ENCODE results near the gene RBL2. TPM values are rescaled to one million over a fixed set of nuclear protein-coding genes. Genes with fewer than 3 reads are reported as not detected.
A peak's percentile ranks its signal among the peaks of the same experiment; 100 is the strongest.

Gene RBL2
- total RNA-seq, 1 donor from 2014 or later, result 44.1 TPM

- Mint-ChIP-seq H3K36me3 (ENCODE audit: unreplicated experiment) (no peaks in the 10 kb centered on the region), H3K4me1 (ENCODE audit: low read depth, unreplicated experiment) (peaks cover 9% of the 10 kb centered on the region), H3K4me3 (ENCODE audit: unreplicated experiment) (no peak overlapping the region), H3K27me3 (ENCODE audit: unreplicated experiment) (peaks cover 10% of the 10 kb centered on the region), H3K27ac (ENCODE audit: unreplicated experiment) (no peak overlapping the region), H3K9me3 (ENCODE audit: unreplicated experiment) (peaks cover 6% of the 10 kb centered on the region)
- no peak for DNase-seq
- TF ChIP-seq CTCF (IDR thresholded peaks at IDR 0.05; ENCODE audit: partially characterized antibody, unreplicated experiment), result no peak
Observed at GRCh38 chr16:53498984-53499383, 64.7 kb downstream of the RBL2 start.

- Mint-ChIP-seq H3K27ac (ENCODE audit: unreplicated experiment) (no peak overlapping the region), H3K9me3 (ENCODE audit: unreplicated experiment) (peaks cover 10% of the 10 kb centered on the region), H3K27me3 (ENCODE audit: unreplicated experiment) (peaks cover 12% of the 10 kb centered on the region), H3K4me1 (ENCODE audit: low read depth, unreplicated experiment) (peaks cover 24% of the 10 kb centered on the region), H3K36me3 (ENCODE audit: unreplicated experiment) (no peaks in the 10 kb centered on the region), H3K4me3 (ENCODE audit: unreplicated experiment) (peak overlapping the region; percentile 97)
- no peak for DNase-seq
- TF ChIP-seq CTCF (IDR thresholded peaks at IDR 0.05; ENCODE audit: partially characterized antibody, unreplicated experiment), result no peak
Observed at GRCh38 chr16:53501216-53501859, 67.1 kb downstream of the RBL2 start.

GRCh38 chr16:53502331-53503269 lies 68.3 kb downstream of the RBL2 start, which contains the start of gene AKTIP:
TSS of gene AKTIP (minus strand) at chr16:53503209. CDS start at chr16:53500259, 2,950 bp downstream.
- peak; percentile 44 for DNase-seq
- Mint-ChIP-seq H3K4me3 (ENCODE audit: unreplicated experiment) (peak within 1 kb of the TSS; percentile 97), H3K36me3 (ENCODE audit: unreplicated experiment) (no peaks in the 10 kb centered on the region), H3K27ac (ENCODE audit: unreplicated experiment) (peak within 1 kb of the TSS; percentile 99), H3K27me3 (ENCODE audit: unreplicated experiment) (peaks cover 12% of the 10 kb centered on the region), H3K4me1 (ENCODE audit: low read depth, unreplicated experiment) (peaks cover 22% of the 10 kb centered on the region), H3K9me3 (ENCODE audit: unreplicated experiment) (peaks cover 10% of the 10 kb centered on the region)
- TF ChIP-seq CTCF (IDR thresholded peaks at IDR 0.05; ENCODE audit: partially characterized antibody, unreplicated experiment), result no peak

GRCh38 chr16:53503270-53503923 lies 69.1 kb downstream of the RBL2 start:
- no peak for TF ChIP-seq CTCF (IDR thresholded peaks at IDR 0.05; ENCODE audit: partially characterized antibody, unreplicated experiment)
- Mint-ChIP-seq H3K27ac (ENCODE audit: unreplicated experiment) (peak overlapping the region; percentile 99), H3K27me3 (ENCODE audit: unreplicated experiment) (peaks cover 12% of the 10 kb centered on the region), H3K4me3 (ENCODE audit: unreplicated experiment) (peak overlapping the region; percentile 96), H3K4me1 (ENCODE audit: low read depth, unreplicated experiment) (peaks cover 22% of the 10 kb centered on the region), H3K36me3 (ENCODE audit: unreplicated experiment) (no peaks in the 10 kb centered on the region), H3K9me3 (ENCODE audit: unreplicated experiment) (peaks cover 10% of the 10 kb centered on the region)
- peak; percentile 100 for DNase-seq

Measured in glutamatergic neuron (in vitro differentiated cells).